HG03432 (cell line): ENCODE measurements around the gene RPS6KB1.
"Not testable (repeated sequence)": the region's sequence is repeated elsewhere in the genome, so short reads cannot be mapped to it uniquely, and the experiment has no call there.

Experiments
- ATAC-seq: cut with Tn5 transposase; IDR thresholded peaks from one replicate; pipeline ENCODE4 v1.9.1; 2021; ENCODE audit warnings: mild to moderate bottlenecking, moderate library complexity; ENCODE audit not compliant: unreplicated experiment

The RPS6KB1 gene

GRCh38 chr17:59870482-59870881, 22.4 kb upstream of the RPS6KB1 start:
- no peak for ATAC-seq

GRCh38 chr17:59872351-59872750, 20.6 kb upstream of the RPS6KB1 start:
- no peak for ATAC-seq

DNA sequence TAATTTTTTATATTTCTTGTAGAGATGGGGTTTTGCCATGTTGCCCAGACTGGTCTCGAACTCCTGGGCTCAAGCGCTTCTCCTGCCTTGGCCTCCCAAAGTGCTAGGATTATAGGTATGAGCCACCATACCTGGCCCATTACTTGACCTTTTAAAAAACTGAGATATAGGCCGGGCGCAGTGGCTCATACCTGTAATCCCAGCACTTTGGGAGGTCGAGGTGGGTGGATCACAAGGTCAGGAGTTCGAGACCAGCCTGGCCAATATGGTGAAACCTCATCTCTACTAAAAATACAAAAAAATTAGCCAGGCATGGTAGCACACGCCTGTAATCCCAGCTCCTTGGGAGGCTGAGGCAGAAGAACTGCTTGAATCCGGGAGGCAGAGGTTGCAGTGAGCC, 19.5 kb upstream of the RPS6KB1 start:
- not testable (repeated sequence) for ATAC-seq

DNA sequence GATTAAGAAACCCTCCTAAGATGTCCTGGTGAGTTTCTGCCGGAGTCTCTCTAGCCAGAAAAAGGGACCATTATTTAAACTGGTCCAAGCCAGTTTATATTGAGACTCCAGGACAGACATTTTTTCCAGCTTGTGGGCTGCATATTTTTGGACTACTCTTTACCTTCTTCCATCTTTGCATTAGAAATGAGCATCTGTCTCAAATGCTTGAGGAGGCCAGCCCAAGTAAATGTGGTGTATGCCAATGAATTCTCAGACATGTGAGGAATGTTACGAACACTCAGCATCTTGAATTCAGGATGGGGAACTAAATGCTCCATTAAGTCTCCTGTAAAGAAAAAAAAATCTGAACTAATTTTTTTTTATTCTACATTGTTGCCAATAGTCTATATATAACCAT, 18.5 kb upstream of the RPS6KB1 start:
- no peak for ATAC-seq

- no peak for ATAC-seq
These were observed 16.8 kb upstream of the RPS6KB1 start for GRCh38 chr17:59876107-59876506.

GRCh38 chr17:59877965-59878364, 15.0 kb upstream of the RPS6KB1 start:
- ATAC-seq = no peak

- ATAC-seq = no peak
These were observed 14.3 kb upstream of the RPS6KB1 start for GRCh38 chr17:59878624-59879023.

DNA sequence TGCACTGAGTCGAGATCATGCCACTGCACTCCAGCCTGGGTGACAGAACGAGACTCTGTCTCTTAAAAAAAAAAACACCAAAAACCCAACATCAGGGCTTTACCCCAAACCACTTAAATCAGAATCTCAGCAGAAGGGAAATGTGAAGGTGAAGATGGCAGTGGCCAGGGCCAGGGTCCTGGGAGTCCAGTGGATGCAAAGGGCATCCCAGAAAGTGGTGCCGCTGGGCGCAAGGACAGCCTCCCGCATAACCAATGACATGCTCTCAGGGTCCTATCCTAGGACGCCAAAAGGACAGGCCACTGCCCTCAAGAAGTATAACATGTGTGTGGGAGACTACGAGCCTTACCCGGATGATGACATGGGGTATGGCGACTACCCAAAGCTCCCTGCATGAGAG, 8.1 kb upstream of the RPS6KB1 start:
- no peak for ATAC-seq

DNA sequence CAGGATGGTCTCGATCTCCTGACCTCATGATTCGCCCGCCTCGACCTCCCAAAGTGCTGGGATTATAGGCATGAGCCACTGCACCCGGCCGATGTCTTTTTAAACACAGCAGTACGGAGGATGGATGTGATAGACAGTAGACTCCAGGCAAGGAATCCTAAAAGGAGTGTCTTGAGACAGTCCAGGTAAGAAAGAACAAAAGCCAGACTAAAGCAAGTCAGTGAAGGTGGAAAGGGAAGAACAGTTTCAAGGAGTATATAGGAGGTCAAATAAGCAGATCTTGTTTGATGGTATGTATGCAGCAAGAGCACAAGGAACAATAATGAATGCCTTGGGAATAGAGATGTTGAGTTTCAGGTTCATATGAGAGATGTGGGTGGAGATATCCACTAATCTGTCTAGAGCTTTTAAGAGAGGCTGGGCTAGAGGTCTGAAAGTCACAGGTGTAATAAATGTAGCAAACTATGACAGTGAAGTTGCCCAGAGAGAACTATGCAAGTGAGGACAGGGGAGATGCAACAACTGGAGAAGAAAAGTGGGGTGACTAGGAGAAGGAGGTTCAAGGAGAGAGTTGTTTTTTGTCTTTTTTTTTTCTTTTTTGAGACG, 4.7 kb upstream of the RPS6KB1 start:
- no peak for ATAC-seq

GRCh38 chr17:59890720-59891119, 2.2 kb upstream of the RPS6KB1 start:
- no peak for ATAC-seq

DNA sequence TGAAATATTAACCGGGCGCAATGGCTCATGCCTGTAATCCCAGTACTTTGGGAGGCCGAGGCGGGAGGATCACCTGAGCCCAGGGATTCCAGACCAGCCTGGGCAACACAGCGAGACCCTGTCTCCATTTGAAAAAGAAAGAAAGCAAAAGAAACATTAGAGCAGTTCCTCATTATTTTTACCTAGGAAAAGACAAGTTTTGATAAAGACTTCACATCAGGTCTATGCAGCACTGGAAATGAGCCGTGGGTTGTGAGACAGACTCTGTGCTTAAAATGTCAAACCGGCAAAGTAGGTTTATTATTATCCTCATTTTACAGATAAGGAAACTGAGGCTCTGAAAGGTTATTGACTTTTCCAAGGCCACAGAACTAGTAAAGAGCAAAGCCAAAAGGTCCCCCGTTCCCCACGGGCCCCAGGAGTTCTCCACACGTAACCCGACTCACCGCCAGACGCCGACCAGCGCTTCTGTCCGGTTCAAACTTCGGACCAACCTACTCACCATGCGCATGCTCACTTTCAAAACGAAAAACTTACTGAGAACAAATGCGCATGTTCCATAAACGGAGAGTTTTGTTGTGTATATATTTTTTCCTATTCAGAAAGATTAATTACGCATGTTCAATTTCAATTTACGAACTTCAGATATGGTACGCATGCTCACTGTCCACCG, 534 bp upstream of the RPS6KB1 start:
- ATAC-seq = peak; percentile 56

DNA sequence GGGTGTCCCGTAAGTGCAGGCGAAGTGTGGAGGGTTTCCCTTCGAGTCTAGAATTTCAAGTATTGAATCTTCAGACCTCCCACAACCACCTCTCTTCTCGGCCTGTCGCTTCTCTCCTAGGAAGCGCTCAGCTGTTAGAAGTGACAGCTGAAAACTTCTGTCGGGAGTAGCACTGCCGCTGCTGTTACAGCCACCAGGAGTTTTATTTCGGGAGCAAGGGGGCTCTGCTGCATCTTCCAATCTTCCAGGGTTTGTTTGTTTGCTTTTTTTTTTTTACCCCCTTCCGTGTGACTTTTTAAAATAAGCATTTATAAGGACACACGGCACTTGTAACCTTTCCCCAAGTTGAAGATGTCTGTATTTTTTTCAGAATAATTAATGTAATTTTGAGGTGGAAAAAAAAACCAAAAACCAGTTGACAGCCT, 767 bp downstream of the RPS6KB1 start:
- ATAC-seq = no peak

GRCh38 chr17:59897090-59897489, 4.2 kb downstream of the RPS6KB1 start:
- no peak for ATAC-seq

DNA sequence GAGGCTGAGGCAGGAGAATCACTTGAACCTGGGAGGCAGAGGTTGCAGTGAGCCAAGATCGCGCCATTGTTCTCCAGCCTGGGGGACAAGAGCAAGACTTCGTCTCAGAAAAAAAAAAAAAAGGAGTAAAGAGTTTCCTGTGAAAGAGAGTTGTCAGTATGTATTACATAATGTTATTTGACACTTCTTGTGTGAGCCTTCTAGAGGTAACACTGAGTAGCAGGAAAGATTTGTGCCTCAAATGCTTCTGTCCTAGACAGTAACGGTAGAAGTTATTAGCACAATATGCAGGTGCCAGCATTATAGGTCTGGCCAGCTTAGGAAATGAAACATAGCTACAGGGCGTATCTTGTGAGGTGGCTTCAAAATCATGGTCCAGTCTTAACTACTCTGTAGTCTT, 6.2 kb downstream of the RPS6KB1 start:
- no peak for ATAC-seq

DNA sequence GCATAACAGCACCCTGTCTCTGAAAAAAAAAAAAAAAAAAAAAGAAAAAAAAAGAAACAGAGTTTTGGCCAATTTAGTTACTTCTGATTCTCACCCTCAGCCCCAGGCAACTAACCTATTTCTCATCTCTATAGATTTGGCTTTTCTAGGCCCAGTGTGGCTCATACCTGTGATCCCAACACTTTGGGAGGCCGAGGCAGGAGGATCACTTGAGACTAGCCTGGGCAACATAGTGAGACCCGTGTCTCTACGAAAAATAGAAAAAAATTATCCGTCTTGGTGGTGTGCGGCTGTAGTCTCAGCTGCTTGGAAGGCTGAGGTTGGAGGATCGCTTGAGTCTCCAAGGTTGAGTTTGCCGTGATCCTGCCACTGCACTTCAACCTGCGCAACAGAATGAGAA, 8.7 kb downstream of the RPS6KB1 start:
- no peak for ATAC-seq

DNA sequence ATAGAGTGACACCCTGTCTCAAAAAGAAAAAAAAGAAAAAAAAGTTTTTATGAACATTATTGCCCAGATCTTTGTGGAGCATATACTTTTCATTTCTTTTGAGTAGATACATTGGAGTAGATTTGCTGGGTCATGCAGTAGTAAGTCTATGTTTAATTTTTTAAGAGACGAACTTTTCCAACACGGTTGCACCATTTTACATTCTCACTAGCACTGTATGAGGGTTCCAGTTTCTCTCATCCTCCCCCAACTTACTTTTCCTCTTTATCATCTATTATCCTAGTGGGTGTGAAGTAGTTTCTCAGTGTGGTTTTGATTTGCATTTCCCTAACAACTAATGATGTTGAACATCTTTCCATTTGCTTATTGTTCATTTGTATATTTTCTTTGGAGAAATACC, 10.5 kb downstream of the RPS6KB1 start:
- no peak for ATAC-seq

DNA sequence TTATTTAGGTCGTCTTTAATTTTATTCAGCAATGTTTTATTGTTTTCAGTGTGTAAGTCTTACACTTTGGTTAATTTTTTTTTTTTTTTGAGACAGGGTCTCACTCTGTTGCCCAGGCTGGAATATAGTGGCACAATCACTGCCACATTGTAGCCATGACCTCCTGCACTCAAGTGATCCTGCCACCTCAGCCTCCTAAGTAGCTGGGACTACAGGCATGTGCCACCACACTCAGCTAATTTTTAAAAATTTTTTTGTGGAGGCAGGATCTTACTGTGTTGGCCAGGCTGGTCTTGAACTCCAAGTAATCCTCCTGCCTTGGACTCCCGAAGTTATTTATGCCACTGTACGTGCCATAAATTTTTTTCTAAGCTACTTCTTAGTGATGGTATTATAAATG, 14.5 kb downstream of the RPS6KB1 start:
- no peak for ATAC-seq

DNA sequence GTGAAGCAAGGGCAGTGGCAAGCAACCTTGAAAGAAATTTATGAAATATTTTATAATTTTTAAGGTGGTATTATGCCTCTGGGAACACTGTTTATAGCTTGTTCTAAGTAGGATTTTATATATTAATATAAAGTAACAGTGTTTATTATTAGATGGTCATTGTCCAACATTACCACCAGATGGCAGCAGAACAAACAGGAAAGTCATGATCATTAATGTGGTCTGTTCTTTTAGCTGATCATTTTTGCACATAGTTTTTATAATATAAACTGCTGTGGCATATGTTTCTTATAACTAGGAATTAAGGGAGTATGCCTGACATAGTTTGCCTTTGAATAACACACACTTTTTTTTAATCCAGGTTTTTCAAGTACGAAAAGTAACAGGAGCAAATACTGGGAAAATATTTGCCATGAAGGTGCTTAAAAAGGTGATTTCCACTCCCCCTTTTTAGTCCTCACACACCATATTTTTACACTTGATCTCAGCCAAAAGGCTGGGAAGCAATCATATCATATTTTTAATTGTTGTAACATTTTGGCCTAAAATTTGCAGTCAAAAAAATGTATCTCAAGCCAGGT, 21.4 kb downstream of the RPS6KB1 start:
- no peak for ATAC-seq

DNA sequence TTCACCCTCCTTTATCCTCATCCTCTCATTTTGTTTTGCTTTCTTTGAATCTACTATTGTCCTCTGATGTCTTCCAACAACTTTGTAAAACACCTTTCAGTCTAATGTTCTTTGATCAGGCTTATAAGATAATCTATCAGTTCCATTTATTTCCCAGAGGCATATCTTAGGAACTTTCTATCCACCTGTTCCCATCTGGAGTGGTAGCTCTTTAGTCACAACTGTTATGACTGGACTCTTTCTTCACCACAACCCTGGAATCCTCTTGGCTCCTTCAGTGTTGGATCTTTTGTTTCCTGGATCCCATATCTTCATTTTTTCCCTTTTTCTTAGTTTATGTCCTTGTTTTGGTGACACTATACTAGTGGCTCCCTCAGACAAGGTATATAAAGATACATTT, 23.5 kb downstream of the RPS6KB1 start:
- no peak for ATAC-seq

DNA sequence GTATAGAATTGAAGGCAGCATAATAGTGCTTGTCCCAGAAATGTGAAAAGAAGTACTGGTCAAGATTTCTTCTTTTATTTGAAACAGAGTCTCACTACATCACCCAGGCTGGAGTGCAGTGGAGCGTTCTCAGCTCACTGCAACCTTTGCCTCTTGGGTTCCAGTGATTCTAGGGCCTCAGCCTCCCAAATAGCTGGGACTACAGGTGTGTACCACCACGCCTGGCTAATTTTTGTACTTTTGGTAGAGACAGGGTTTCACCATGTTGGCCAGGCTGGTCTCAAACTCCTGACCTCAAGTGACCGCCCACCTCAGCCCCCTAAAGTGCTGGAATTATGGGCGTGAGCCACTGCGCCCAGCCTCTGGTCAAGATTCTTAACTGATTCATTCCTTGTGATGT, 27.7 kb downstream of the RPS6KB1 start:
- not testable (repeated sequence) for ATAC-seq

DNA sequence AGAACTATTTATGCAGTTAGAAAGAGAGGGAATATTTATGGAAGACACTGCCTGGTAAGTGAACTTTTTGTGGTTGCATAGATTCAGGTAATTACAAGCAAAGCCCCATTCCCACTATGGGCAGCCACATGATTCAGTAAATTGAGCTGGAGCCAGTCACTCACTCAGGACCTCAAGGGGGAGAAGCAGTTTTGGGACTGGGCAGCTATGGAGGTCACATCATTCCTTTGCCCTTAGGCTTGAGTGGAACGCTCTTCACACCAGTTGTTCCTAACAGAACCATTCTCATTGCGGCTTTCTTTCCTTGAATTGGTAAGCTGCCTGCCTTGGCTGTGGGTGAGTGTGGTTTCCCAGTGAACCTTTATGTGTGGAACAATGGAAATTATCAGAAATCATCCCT, 37.2 kb downstream of the RPS6KB1 start:
- not testable (repeated sequence) for ATAC-seq

DNA sequence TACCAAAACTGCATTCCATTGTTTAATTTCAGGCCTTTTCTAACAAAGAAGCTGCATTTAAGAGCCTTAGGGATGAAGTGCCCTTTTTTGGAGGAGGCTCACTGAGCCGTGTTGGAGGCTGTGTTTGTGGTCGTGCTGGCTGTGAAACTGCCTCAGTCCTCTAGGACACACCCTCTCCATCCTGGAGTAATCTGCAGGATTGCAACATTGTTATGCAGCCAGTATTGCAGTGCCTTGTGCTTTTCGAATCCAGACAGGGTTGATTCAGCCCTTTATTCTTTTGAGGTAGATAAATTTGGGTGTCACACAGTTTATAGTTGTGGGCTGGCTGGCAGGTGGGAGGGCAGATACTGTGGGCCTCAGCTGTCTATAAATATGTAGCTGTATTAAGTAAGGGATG, 37.8 kb downstream of the RPS6KB1 start:
- ATAC-seq = not testable (repeated sequence)

DNA sequence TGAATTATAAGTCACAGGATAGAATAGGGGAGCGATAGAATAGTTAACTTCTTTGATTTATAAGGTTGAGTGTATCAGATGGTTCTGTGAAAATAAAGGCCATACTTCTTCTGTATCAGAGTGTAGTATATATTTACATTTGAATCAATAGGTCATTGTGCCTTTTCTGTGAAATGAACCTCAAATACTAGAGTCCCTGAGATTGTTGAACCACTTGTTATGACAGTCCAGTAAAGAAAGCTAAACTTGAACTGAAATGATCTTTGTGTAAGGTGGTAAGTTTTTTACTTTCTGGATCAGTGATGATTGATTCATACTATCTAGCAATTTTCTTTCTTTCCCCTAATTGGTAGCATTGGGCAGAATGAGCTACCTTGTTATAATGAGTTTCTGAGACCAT, 40.4 kb downstream of the RPS6KB1 start:
- ATAC-seq = not testable (repeated sequence)
